Stimulated activated CD8-positive, alpha-beta memory T cell treated with anti-CD3 and anti-CD28 coated beads, Interleukin-7, amount 100 ng/mL, for 4 hours (primary cell): ENCODE data around the gene PIK3CA.
"Not testable (repeated sequence)": the region's sequence is repeated elsewhere in the genome, so short reads cannot be mapped to it uniquely, and the experiment has no call there.

ENCODE experiments used
- DNase-seq, 2 donors: peaks; one replicate each; pipeline ENCODE4 v3.0.0-alpha.2; 2020; ENCODE audit warnings: low read depth in 2 of 2

Gene PIK3CA

GRCh38 chr3:179147873-179148615, at the start of gene PIK3CA:
TSS of gene PIK3CA (plus strand) at chr3:179148357. CDS start at chr3:179198826, 50,469 bp downstream.
- DNase-seq = peak; percentile 90 to 95

DNA sequence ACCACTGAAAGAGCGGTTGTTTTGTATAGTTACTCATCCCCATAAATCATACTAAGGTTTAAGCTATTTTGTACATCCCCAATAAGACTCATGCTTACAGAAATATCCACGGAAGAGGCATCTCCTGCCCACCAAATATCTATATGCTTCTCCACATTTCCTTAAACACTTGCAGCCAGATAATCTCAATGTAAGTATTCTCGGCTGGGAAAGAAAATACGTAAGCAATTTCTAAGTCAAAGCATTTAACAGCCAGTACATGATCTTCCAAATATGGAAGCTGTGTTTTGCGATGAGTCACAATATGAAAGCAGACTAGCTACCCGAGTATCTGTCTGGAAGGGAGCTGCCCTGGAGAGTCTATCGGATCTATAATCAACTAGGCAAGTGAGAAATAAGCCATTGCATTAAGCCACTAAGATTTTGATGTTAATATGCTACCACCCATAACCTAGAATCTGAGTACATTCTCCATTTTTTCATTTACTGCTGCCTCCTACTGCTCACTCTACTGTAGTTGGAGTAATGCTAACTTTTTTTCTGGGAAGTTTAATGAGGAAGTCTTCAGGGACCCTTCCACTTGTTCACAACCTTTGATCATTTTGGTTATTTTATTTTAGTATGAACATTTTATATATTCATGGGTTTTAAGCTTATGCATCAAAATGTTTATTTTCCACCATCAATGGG, 49.6 kb upstream of the PIK3CA start:
- no peak for DNase-seq

DNA sequence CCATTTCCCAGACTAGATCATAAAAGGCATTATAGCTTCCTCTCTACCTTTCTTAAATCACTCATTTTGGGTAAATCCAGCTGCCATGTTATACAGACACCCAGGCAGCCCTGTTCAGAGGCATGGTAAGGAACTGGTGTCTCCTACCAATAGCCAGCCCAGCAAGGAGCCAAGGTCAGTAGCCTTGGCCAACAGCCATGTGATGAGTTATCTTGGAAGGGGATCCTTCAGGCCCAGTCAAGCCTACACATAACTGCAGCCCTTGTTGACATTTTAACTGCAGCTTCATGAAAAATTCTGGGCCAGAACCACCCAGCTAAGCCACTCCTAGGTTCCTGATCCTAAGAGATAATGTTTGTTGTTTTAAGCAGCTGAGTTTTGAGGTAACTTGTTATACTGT, 47.5 kb upstream of the PIK3CA start:
- no peak for DNase-seq

DNA sequence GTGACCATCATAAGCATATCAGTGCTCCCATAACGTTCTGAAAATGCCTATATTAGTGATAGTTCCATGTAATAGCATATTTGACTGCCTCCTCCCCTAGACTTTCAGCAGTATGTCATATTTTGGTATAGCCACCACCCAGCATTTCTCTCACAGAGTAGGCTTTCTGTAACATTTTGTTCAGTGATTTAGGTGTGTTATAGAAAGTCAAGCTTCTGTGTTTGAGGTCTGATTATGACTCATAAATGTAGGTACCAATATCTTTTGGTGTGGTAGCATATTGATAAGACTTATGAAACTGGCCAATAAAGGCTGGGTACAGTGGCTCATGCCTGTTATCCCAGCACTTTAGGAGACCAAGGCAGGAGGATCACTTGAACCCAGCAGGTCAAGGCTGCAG, 42.3 kb upstream of the PIK3CA start:
- no peak for DNase-seq

DNA sequence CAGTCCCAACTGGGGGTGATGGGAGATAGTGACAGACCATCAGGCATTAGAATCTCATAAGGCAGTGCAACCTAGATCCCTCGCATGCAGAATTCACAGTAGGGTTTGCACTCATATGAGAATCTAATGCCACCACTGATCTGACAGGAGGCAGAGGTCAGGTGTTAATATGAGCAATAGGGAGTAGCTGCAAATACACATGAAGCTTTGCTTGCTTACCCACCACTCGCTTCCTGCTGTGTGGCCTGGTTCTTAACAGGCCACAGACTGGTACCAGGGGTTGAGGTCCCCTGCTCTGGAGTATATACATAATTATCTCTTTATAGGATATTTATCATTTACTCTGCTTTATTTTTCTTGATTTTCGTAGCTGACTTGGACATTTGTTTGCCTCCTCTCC, 40.5 kb upstream of the PIK3CA start:
- DNase-seq = no peak

- no peak for DNase-seq
These were observed 40.1 kb upstream of the PIK3CA start for GRCh38 chr3:179108086-179108485.

DNA sequence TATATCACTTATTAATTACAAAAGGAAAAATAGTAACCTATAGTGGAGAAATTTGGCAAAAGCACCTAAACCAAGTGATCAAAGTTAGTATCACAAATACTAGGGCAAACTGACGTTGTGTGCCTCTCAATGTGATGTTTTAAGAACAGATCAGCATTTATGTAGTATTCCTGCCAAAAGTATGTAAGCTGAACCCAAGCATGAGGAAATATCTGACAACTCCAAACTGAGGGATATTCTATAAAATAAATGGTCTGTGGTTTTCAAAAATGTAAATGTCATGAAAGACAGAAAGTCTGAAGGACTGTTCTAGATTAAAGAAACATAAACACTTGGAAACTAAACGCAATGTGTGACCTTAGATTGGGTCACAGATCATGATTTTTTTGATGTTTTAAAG, 34.3 kb upstream of the PIK3CA start:
- no peak for DNase-seq

- not testable (repeated sequence) for DNase-seq
These were observed 32.7 kb upstream of the PIK3CA start for GRCh38 chr3:179115444-179115843.

DNA sequence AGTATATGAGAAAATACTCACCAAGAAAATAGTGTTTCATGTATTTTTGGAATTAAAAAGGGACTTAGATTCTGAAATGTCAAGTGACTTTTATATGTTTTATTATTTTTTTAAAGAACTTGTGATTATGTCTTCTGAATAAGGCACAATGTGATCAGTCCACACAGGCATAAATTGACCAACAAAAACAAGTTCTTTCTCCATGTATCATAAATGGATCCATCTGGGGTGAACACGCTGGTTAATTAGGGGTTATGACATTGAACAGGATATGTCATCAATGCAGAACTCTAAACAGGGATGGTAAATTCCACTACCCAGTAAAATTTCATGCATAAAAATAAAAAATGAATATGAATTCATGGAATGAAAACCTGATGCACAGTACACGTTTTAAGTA, 31.3 kb upstream of the PIK3CA start:
- no peak for DNase-seq

GRCh38 chr3:179132191-179132890, 15.8 kb upstream of the PIK3CA start:
- DNase-seq = not testable (repeated sequence)

DNA sequence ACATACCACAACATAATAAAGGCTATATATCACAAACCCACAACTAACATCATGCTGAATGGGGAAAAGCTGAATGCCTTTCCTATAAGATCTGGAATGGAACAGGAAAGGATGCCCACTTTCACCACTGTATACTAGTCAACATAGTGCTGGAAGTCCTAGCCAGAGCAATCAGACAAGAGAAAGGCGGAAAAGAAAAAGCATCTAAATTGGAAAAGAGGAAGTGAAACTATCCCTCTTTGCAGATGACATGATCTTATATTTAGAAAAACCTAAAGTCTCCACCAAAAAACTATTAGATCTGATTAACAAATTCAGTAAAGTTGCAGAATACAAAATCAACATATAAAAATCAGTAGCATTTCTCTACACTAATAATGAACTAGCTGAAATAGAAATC, 14.6 kb upstream of the PIK3CA start:
- DNase-seq = no peak

- DNase-seq = no peak
These were observed 12.0 kb upstream of the PIK3CA start for GRCh38 chr3:179136195-179136594.

GRCh38 chr3:179141890-179142289, 6.3 kb upstream of the PIK3CA start:
- no peak for DNase-seq

- no peak for DNase-seq
These were observed 1.1 kb upstream of the PIK3CA start for GRCh38 chr3:179146911-179147513.

DNA sequence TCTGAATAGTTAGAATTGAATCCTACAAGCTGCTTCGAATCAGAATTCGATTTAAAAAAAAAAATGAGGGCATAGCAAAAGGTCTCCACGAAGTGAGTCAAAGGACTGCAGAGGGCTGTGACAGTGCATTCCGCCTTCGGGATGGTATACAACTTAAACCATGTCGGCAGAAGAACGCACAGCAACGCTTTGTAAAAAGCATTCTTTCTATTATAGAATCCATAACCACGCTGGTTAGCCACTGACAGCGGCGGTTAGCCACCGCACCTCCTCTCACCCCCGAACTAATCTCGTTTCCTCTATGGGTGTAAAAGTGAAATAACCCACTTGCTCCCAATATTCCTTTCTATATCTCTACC, 664 bp upstream of the PIK3CA start:
- peak in 1 of 2 donors; percentile 52 for DNase-seq

GRCh38 chr3:179148616-179149405, 654 bp downstream of the PIK3CA start:
- peak; percentile 41 to 60 for DNase-seq

DNA sequence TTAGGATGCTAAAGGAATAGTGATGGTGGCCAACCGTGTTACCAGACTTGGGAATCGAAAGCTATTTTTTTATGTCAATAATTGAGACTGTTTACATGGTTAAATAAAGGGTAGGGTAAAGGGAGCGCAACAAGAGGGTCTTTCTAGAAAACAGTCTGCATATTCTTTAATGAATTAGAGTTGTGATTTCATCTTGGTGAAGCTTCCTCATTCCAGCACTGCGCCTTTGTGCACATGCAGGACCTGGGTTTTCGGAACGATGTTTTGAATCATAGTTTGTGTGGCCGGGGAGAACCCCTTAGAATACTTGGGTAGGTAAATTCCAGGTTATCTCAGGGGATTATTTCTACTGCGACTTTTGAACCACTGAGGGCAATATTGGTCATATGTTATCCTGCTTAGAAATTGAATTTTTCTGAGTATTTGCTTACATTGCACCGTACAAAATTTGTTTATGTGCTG, 1.3 kb downstream of the PIK3CA start:
- DNase-seq = peak; percentile 11 to 12

GRCh38 chr3:179149951-179150350, 1.8 kb downstream of the PIK3CA start:
- no peak for DNase-seq

- no peak for DNase-seq
These were observed 2.5 kb downstream of the PIK3CA start for GRCh38 chr3:179150610-179151009.

DNA sequence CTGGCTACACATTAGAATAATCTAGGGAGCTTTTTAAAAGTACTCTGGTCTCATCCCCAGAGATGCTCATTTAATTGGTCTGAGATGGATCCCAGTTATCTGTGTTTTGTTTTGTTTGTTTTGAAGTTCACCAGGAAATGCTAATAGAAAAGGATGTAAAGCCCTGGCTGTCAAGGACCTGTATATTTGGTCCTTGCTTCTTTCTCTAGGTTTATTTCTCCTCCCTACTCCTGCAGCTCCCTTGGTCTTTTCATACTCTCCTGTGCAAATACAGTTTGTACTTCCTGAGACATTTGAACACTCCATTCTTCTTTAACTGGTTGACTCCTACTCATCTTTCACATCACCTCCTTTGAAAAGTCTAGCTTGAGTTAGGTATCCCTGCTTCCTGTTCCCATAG, 3.3 kb downstream of the PIK3CA start:
- DNase-seq = no peak

GRCh38 chr3:179156170-179156569, 8.0 kb downstream of the PIK3CA start:
- no peak for DNase-seq
